Activated T-cell treated with anti-CD3 and anti-CD28 coated beads for 48 hours (primary cell): Measurements from ENCODE around the gene HSPBP1.

Source experiments
- DNase-seq: peaks from one replicate; pipeline ENCODE4 v3.0.0-alpha.2; 2020; ENCODE audit warnings: low read depth

Gene HSPBP1

GRCh38 chr19:55255618-55256423 lies 24.1 kb downstream of the HSPBP1 start:
- peak; percentile 50 for DNase-seq

GRCh38 chr19:55254625-55254977 lies 25.3 kb downstream of the HSPBP1 start:
- no peak for DNase-seq

GRCh38 chr19:55253842-55254624 lies 25.9 kb downstream of the HSPBP1 start:
- peak; percentile 48 for DNase-seq

- DNase-seq = no peak
Observed at GRCh38 chr19:55252760-55253663, 26.9 kb downstream of the HSPBP1 start.

GRCh38 chr19:55251341-55252081 lies 28.4 kb downstream of the HSPBP1 start:
- DNase-seq = peak; percentile 38

GRCh38 chr19:55250262-55251036 lies 29.5 kb downstream of the HSPBP1 start:
- no peak for DNase-seq

GRCh38 chr19:55249841-55250240 lies 30.1 kb downstream of the HSPBP1 start:
- DNase-seq = no peak

- no peak for DNase-seq
Observed at GRCh38 chr19:55248704-55249103, 31.2 kb downstream of the HSPBP1 start.

GRCh38 chr19:55248166-55248675 lies 31.7 kb downstream of the HSPBP1 start:
- DNase-seq = no peak

GRCh38 chr19:55247621-55248099 lies 32.2 kb downstream of the HSPBP1 start:
- no peak for DNase-seq

GRCh38 chr19:55246462-55247451 lies 33.2 kb downstream of the HSPBP1 start:
- DNase-seq = no peak

- DNase-seq = no peak
Observed at GRCh38 chr19:55245236-55245904, 34.5 kb downstream of the HSPBP1 start.

- DNase-seq = no peak
Observed at GRCh38 chr19:55244004-55244680, 35.8 kb downstream of the HSPBP1 start.

GRCh38 chr19:55242517-55242916 lies 37.4 kb downstream of the HSPBP1 start:
- DNase-seq = no peak

- no peak for DNase-seq
Observed at GRCh38 chr19:55241935-55242464, 37.9 kb downstream of the HSPBP1 start.

- DNase-seq = no peak
Observed at GRCh38 chr19:55241143-55241934, 38.6 kb downstream of the HSPBP1 start.

- no peak for DNase-seq
Observed at GRCh38 chr19:55240713-55241020, 39.2 kb downstream of the HSPBP1 start.
